GM12878 (cell line): ENCODE data around the gene CP.

Experiments
- CREM ChIP-seq: IDR thresholded peaks from 2 replicates; pipeline ENCODE4 v1.6.1; 2014; ENCODE audit warnings: antibody characterized with exemption, low read depth
- CTCF ChIP-seq, 3 experiments: IDR thresholded peaks in 2 of 3; conservative IDR thresholded peaks in 1 of 3; 2 replicates each; pipeline ENCODE4 v1.5.1; 2011; ENCODE audit warnings: low read depth in 3 of 3, low read length in 3 of 3, mild to moderate bottlenecking in 3 of 3, control low read depth in 2 of 3, moderate library complexity in 2 of 3, inconsistent platforms in 1 of 3, mixed read lengths in 1 of 3; ENCODE audit not compliant: control insufficient read depth in 2 of 3, insufficient read depth in 1 of 3; ENCODE audit errors: extremely low read depth in 1 of 3
- GABPA ChIP-seq: IDR thresholded peaks from 2 replicates; pipeline ENCODE4 v1.6.1; 2014; ENCODE audit warnings: antibody characterized with exemption, low read depth, mild to moderate bottlenecking, inconsistent platforms
- NFXL1 ChIP-seq: fragments of 450-650 bp; IDR thresholded peaks from 2 replicates; pipeline ENCODE4 v1.6.1; 2017; ENCODE audit warnings: antibody characterized with exemption, mild to moderate bottlenecking, borderline replicate concordance
- NFYA ChIP-seq: IDR thresholded peaks from 2 replicates; pipeline ENCODE4 v1.6.1; 2011; ENCODE audit warnings: low read depth, mild to moderate bottlenecking, low read length, improper control_type of control experiment, borderline replicate concordance
- RAD21 ChIP-seq: IDR thresholded peaks from 2 replicates; pipeline ENCODE4 v1.6.1; 2011; ENCODE audit warnings: mild to moderate bottlenecking, low read depth, low read length, moderate library complexity; ENCODE audit not compliant: insufficient read depth
- SKIL ChIP-seq: fragments of 450-650 bp; IDR thresholded peaks from 2 replicates; pipeline ENCODE4 v1.6.1; 2017; ENCODE audit warnings: mild to moderate bottlenecking, low read depth, inconsistent platforms; ENCODE audit not compliant: poor library complexity, severe bottlenecking
- SUZ12 ChIP-seq: fragments of 200-600 bp; sonication (generic); IDR thresholded peaks from one replicate; pipeline ENCODE4 v1.6.1; 2018; ENCODE audit warnings: antibody characterized with exemption, mild to moderate bottlenecking; ENCODE audit not compliant: unreplicated experiment
- TBL1XR1 ChIP-seq: IDR thresholded peaks from 2 replicates; pipeline ENCODE4 v1.6.1; 2012; ENCODE audit warnings: low read depth, low read length, improper control_type of control experiment
- TCF12 ChIP-seq: IDR thresholded peaks from 2 replicates; pipeline ENCODE4 v1.6.1; 2011; ENCODE audit warnings: low read depth, mild to moderate bottlenecking, low read length
- YY1 ChIP-seq: IDR thresholded peaks from 2 replicates; pipeline ENCODE4 v1.6.1; 2011; ENCODE audit warnings: low read depth, mild to moderate bottlenecking, low read length
- TF ChIP-seq, protein P1 (sequence below): fragments of 150-350 bp; IDR thresholded peaks from 2 replicates; pipeline ENCODE4 v1.6.1; 2016; ENCODE audit warnings: low read depth, low read length
- TF ChIP-seq, protein P2 (sequence below): IDR thresholded peaks from 2 replicates; pipeline ENCODE4 v1.6.1; 2011; ENCODE audit warnings: borderline replicate concordance, low read depth, mild to moderate bottlenecking, moderate library complexity, mixed read lengths, low read length; ENCODE audit not compliant: insufficient read depth; ENCODE audit errors: extremely low read length

DNA sequence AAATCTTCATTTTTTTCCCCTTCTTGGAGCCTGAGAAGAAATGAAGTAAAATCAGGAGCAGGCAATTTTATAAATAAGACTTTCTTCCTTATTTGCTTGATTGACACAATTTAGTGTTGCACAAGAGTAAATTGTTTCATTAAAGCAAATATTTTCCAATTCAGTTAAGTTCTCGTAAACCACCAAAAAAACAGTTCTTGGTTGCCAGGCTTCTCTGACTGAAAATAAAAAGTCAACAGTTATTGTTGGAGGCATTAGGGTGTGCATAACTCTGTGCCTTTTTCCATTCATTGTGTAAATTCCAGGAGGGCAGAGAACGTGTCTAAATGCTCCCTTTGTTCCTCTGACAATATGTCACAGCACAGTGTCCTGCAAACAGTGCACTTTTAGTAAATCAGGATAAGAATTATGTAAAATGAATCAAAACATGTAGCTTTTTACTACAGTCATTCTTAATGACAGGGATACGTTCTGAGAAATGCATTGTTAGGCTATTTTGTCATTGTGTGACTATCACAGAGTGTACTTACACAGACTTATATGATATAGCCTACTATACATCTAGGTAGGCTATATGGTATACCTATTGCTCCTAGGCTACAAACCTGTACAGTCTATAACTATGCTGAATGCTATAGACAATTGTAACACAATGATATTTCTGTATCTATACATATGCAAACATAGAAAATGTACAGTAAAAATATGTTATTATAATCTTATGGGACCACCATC lies at the start of gene CP:
- no peak for TF ChIP-seq TBL1XR1
- TF ChIP-seq CTCF (IDR thresholded peaks at IDR 0.05 in 2 of 3, conservative IDR thresholded peaks at IDR 0.05 in 1 of 3; ENCODE audit: control insufficient read depth in 2 of 3, extremely low read depth in 1 of 3, insufficient read depth in 1 of 3, low read depth in 3 of 3, low read length in 3 of 3) = no peak
- no peak for TF ChIP-seq RAD21
- no peak for TF ChIP-seq CREM
- no peak for TF ChIP-seq TCF12
- no peak for TF ChIP-seq YY1
- TF ChIP-seq, protein P1, sequence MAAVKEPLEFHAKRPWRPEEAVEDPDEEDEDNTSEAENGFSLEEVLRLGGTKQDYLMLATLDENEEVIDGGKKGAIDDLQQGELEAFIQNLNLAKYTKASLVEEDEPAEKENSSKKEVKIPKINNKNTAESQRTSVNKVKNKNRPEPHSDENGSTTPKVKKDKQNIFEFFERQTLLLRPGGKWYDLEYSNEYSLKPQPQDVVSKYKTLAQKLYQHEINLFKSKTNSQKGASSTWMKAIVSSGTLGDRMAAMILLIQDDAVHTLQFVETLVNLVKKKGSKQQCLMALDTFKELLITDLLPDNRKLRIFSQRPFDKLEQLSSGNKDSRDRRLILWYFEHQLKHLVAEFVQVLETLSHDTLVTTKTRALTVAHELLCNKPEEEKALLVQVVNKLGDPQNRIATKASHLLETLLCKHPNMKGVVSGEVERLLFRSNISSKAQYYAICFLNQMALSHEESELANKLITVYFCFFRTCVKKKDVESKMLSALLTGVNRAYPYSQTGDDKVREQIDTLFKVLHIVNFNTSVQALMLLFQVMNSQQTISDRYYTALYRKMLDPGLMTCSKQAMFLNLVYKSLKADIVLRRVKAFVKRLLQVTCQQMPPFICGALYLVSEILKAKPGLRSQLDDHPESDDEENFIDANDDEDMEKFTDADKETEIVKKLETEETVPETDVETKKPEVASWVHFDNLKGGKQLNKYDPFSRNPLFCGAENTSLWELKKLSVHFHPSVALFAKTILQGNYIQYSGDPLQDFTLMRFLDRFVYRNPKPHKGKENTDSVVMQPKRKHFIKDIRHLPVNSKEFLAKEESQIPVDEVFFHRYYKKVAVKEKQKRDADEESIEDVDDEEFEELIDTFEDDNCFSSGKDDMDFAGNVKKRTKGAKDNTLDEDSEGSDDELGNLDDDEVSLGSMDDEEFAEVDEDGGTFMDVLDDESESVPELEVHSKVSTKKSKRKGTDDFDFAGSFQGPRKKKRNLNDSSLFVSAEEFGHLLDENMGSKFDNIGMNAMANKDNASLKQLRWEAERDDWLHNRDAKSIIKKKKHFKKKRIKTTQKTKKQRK = no peak
- no peak for TF ChIP-seq SKIL
- TF ChIP-seq NFXL1 = no peak
- TF ChIP-seq GABPA = no peak
- TF ChIP-seq SUZ12 = no peak
- no peak for TF ChIP-seq NFYA
- TF ChIP-seq, protein P2, sequence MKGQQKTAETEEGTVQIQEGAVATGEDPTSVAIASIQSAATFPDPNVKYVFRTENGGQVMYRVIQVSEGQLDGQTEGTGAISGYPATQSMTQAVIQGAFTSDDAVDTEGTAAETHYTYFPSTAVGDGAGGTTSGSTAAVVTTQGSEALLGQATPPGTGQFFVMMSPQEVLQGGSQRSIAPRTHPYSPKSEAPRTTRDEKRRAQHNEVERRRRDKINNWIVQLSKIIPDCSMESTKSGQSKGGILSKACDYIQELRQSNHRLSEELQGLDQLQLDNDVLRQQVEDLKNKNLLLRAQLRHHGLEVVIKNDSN = no peak
